Left ventricle myocardium superior (tissue), 1 donor: ENCODE measurements around the gene SPNS2. TPM values are rescaled to one million over a fixed set of nuclear protein-coding genes. Genes with fewer than 3 reads are reported as not detected.

Experiments used
- ATAC-seq: fragments of 200-7000 bp; cut with Tn5 transposase; one replicate; pipeline ENCODE4 v1.9.1; 2020; ENCODE audit warnings: mild to moderate bottlenecking, moderate library complexity
- DNase-seq: peaks from one replicate; pipeline ENCODE4 v3.0.0-alpha.2; 2020
- intact Hi-C: fragments of 100-400 bp; cut with micrococcal nuclease; formaldehyde crosslinking; loops from one replicate; pipeline ENCODE4 v1.11.0; 2022
- total RNA-seq: library from RNA; stranded (reverse); fragmentation: NEBNext Ultra II Directional; extraction: Animal tissue kit (Norgen Biotek cat#: 25700); gene quantifications from one replicate; pipeline ENCODE4 v1.2.1, GENCODE V29; 2021
- donor health status: DM: no; HTN: yes; CAD: no; lungs with severe emphysema.

SPNS2 gene
- total RNA-seq, 1 donor from 2014 or later = 12.7 TPM

GRCh38 chr17:4557626-4558346, 59.1 kb downstream of the SPNS2 start:
- ATAC-seq = no peak
- intact Hi-C loops = no loop called here
- DNase-seq = no peak

GRCh38 chr17:4558347-4558971, 59.8 kb downstream of the SPNS2 start:
- ATAC-seq (no peak), DNase-seq (peak; percentile 30)
- intact Hi-C loops = no loop called here

GRCh38 chr17:4559139-4559791, 60.6 kb downstream of the SPNS2 start:
- intact Hi-C loops = no loop called here
- ATAC-seq (no peak), DNase-seq (peak; percentile 30)

GRCh38 chr17:4559966-4560365, 61.3 kb downstream of the SPNS2 start:
- DNase-seq = no peak
- ATAC-seq = no peak
- intact Hi-C loops = no loop called here

GRCh38 chr17:4560421-4560820, 61.7 kb downstream of the SPNS2 start, which contains the start of gene GGT6:
GGT6 (minus strand) TSS chr17:4560577; CDS start chr17:4560521, 56 bp downstream.
- DNase-seq (peak; percentile 46), ATAC-seq (peak; percentile 3)
- intact Hi-C loops = no loop called here

GRCh38 chr17:4560837-4561256, 62.2 kb downstream of the SPNS2 start:
- DNase-seq = no peak

GRCh38 chr17:4562015-4562969, 63.6 kb downstream of the SPNS2 start:
- DNase-seq (no peak), ATAC-seq (no peak)
- intact Hi-C loops = no loop called here

More at GRCh38 chr17:4560837-4561256, 62.2 kb downstream of the SPNS2 start:
- ATAC-seq = no peak
- intact Hi-C loops = no loop called here

GRCh38 chr17:4565209-4566141, 66.8 kb downstream of the SPNS2 start:
- DNase-seq (peak; percentile 72), ATAC-seq (peak; percentile 87)
- intact Hi-C loops = loop anchor here (2.0 kb wide), 1 partner anchor 61 kb away; no protein-coding TSS in a partner anchor

GRCh38 chr17:4566785-4567184, 68.1 kb downstream of the SPNS2 start:
- intact Hi-C loops = loop anchor here (2.0 kb wide), 1 partner anchor 60 kb away; no protein-coding TSS in a partner anchor
- peak; percentile 91 for ATAC-seq
- no peak for DNase-seq

- no peak for ATAC-seq
- intact Hi-C loops = no loop called here
Measured at GRCh38 chr17:4569591-4569990, 70.9 kb downstream of the SPNS2 start.

GRCh38 chr17:4572131-4572530, 73.5 kb downstream of the SPNS2 start:
- no peak for ATAC-seq
- intact Hi-C loops = no loop called here
- DNase-seq = no peak

More at GRCh38 chr17:4569591-4569990, 70.9 kb downstream of the SPNS2 start:
- no peak for DNase-seq

GRCh38 chr17:4573115-4573514, 74.4 kb downstream of the SPNS2 start:
- DNase-seq = no peak
- ATAC-seq = no peak
- intact Hi-C loops = no loop called here

GRCh38 chr17:4573669-4574068, 75.0 kb downstream of the SPNS2 start:
- DNase-seq = peak; percentile 78
- ATAC-seq = peak; percentile 95
- intact Hi-C loops = no loop called here

GRCh38 chr17:4574448-4575045, 75.9 kb downstream of the SPNS2 start:
- intact Hi-C loops = no loop called here
- ATAC-seq = no peak
- no peak for DNase-seq

GRCh38 chr17:4576161-4576558, 77.5 kb downstream of the SPNS2 start:
- DNase-seq = no peak
- intact Hi-C loops = no loop called here

GRCh38 chr17:4576729-4577322, 78.1 kb downstream of the SPNS2 start:
- DNase-seq = no peak
- intact Hi-C loops = no loop called here
- no peak for ATAC-seq

More at GRCh38 chr17:4576161-4576558, 77.5 kb downstream of the SPNS2 start:
- no peak for ATAC-seq

GRCh38 chr17:4577386-4577993, 78.8 kb downstream of the SPNS2 start:
- ATAC-seq (peak; percentile 33), DNase-seq (no peak)
- intact Hi-C loops = no loop called here
